NCI-H526 (cell line): Measurements from ENCODE around the gene CERT1.

Experiments
- DNase-seq, 2 experiments: peaks; one replicate each; lab custom pipeline; 2025; lab: John Stamatoyannopoulos, UW

Gene CERT1

GRCh38 chr5:75387806-75388205 is 123.6 kb downstream of the CERT1 start:
- no peak for DNase-seq

- no peak for DNase-seq
Observed at GRCh38 chr5:75384218-75384617, 127.2 kb downstream of the CERT1 start.

- DNase-seq = no peak
Observed at GRCh38 chr5:75381456-75381855, 130.0 kb downstream of the CERT1 start.

GRCh38 chr5:75380099-75380498 is 131.3 kb downstream of the CERT1 start:
- DNase-seq = no peak

- no peak for DNase-seq
Observed at GRCh38 chr5:75375414-75375813, 136.0 kb downstream of the CERT1 start.

GRCh38 chr5:75374394-75374814 is 137.0 kb downstream of the CERT1 start:
- no peak for DNase-seq

GRCh38 chr5:75373862-75374261 is 137.6 kb downstream of the CERT1 start:
- no peak for DNase-seq

- no peak for DNase-seq
Observed at GRCh38 chr5:75368391-75368790, 143.0 kb downstream of the CERT1 start.

- no peak for DNase-seq
Observed at GRCh38 chr5:75367401-75367800, 144.0 kb downstream of the CERT1 start.

- no peak for DNase-seq
Observed at GRCh38 chr5:75366787-75367186, 144.6 kb downstream of the CERT1 start.

GRCh38 chr5:75365740-75366139 is 145.7 kb downstream of the CERT1 start:
- no peak for DNase-seq

GRCh38 chr5:75364571-75365280 is 146.7 kb downstream of the CERT1 start:
- DNase-seq = no peak

- no peak for DNase-seq
Observed at GRCh38 chr5:75363726-75364495, 147.5 kb downstream of the CERT1 start.

GRCh38 chr5:75363111-75363510 is 148.3 kb downstream of the CERT1 start:
- DNase-seq = no peak

- no peak for DNase-seq
Observed at GRCh38 chr5:75362474-75362975, 148.9 kb downstream of the CERT1 start.

GRCh38 chr5:75361310-75361709 is 150.1 kb downstream of the CERT1 start:
- no peak for DNase-seq

GRCh38 chr5:75358117-75358516 is 153.3 kb downstream of the CERT1 start:
- no peak for DNase-seq

GRCh38 chr5:75356719-75357118 is 154.7 kb downstream of the CERT1 start:
- DNase-seq = no peak

- DNase-seq = no peak
Observed at GRCh38 chr5:75355236-75355635, 156.2 kb downstream of the CERT1 start.

- no peak for DNase-seq
Observed at GRCh38 chr5:75351139-75351926, 160.1 kb downstream of the CERT1 start.

GRCh38 chr5:75349663-75350062 is 161.8 kb downstream of the CERT1 start:
- DNase-seq = no peak

- DNase-seq = no peak
Observed at GRCh38 chr5:75348241-75348640, 163.2 kb downstream of the CERT1 start.

- DNase-seq = no peak
Observed at GRCh38 chr5:75342836-75343235, 168.6 kb downstream of the CERT1 start.
